Gastrocnemius medialis (tissue), 4 donors: ENCODE measurements around the gene CEP104. TPM values are rescaled to one million over a fixed set of nuclear protein-coding genes. Genes with fewer than 3 reads are reported as not detected.

Experiments used
- ATAC-seq, 2 donors: fragments of 150-250 bp; one replicate each; pipeline ENCODE4 v1.9.1; 2016
- DNase-seq, 2 donors: peaks; one replicate each; pipeline ENCODE4 v3.0.0-alpha.2; 2019
- H3K27ac ChIP-seq, 4 donors: fragments of 200-600 bp; sonication (generic); 1 replicate in 1 of 4; 2 replicates in 3 of 4; pipeline ENCODE4 v1.5.1; 2016 to 2018; ENCODE audit warnings: mild to moderate bottlenecking in 2 of 4, moderate library complexity in 1 of 4
- H3K27me3 ChIP-seq, 3 donors: fragments of 200-600 bp; sonication (generic) in 2 of 3; 1 replicate in 1 of 3; 2 replicates in 2 of 3; pipeline versions ENCODE4 v1.5.1 to v1.6.0; 2016 to 2019; ENCODE audit warnings: mild to moderate bottlenecking in 1 of 3, moderate library complexity in 1 of 3
- H3K36me3 ChIP-seq, 2 donors: fragments of 200-600 bp; sonication (generic) in 1 of 2; one replicate each; pipeline ENCODE4 v1.5.1; 2017 to 2018
- H3K4me1 ChIP-seq, 2 donors: fragments of 200-600 bp; sonication (generic) in 1 of 2; one replicate each; pipeline ENCODE4 v1.5.1; 2016 to 2017; ENCODE audit warnings: mild to moderate bottlenecking in 2 of 2
- H3K4me3 ChIP-seq, 4 donors: fragments of 200-600 bp; sonication (generic) in 3 of 4; 1 replicate in 1 of 4; 2 replicates in 3 of 4; pipeline ENCODE4 v1.5.1; 2016 to 2019; ENCODE audit warnings: mild to moderate bottlenecking in 2 of 4
- H3K9me3 ChIP-seq, 3 donors: fragments of 200-600 bp; sonication (generic) in 2 of 3; 1 replicate in 1 of 3; 2 replicates in 2 of 3; pipeline ENCODE4 v1.5.1; 2016 to 2019
- CTCF ChIP-seq, 5 experiments: fragments of 450-650 bp in 3 of 5; fragments of 200-600 bp in 2 of 5; sonication (generic) in 2 of 5; IDR thresholded peaks in 4 of 5; conservative IDR thresholded peaks in 1 of 5; 1 replicate in 4 of 5; 2 replicates in 1 of 5; pipeline ENCODE4 v1.5.1; 2016 to 2019; ENCODE audit warnings: antibody characterized with exemption in 5 of 5, mild to moderate bottlenecking in 3 of 5, moderate library complexity in 3 of 5
- POLR2A ChIP-seq, 2 donors: fragments of 450-650 bp; IDR thresholded peaks; one replicate each; pipeline ENCODE4 v1.6.1; 2017; ENCODE audit warnings: antibody characterized with exemption in 2 of 2, mild to moderate bottlenecking in 2 of 2, moderate library complexity in 2 of 2
- in situ Hi-C, 4 donors: fragments of 200-750 bp; cut with MboI; loops; one replicate each; pipeline versions ENCODE4 v1.15.0 to v1.8.0; 2017; ENCODE audit warnings: low sequenced_read_pairs in 4 of 4
- intact Hi-C: fragments of 100-400 bp; cut with DNase I; formaldehyde crosslinking; loops from one replicate; pipeline ENCODE4 v1.15.1; 2023; ENCODE audit warnings: low total_unique reads
- total RNA-seq, 4 donors: library from RNA; depleted of rRNA; stranded (reverse); fragments of >200 nt; gene quantifications; one replicate each; pipeline versions ENCODE4 v1.1.0 to v1.2.3, GENCODE V29; 2016

CEP104 gene
- total RNA-seq, 4 donors from 2014 or later = 16.6 to 39.0 (median 21.9) TPM

GRCh38 chr1:3768811-3769390 is 88.1 kb downstream of the CEP104 start:
- no peak overlapping the region for H3K4me3 ChIP-seq
- in situ Hi-C loops = no loop called here
- H3K36me3 ChIP-seq = no peaks in the 10 kb centered on the region
- TF ChIP-seq CTCF (IDR thresholded peaks at IDR 0.05 in 4 of 5, conservative IDR thresholded peaks at IDR 0.05 in 1 of 5) (no peak), POLR2A (IDR thresholded peaks at IDR 0.05) (no peak)
- peaks cover 6 to 16% of the 10 kb centered on the region in 2 donors for H3K4me1 ChIP-seq
- no peak overlapping the region for H3K27ac ChIP-seq
- ATAC-seq (no peak), DNase-seq (no peak)
- no peaks in the 10 kb centered on the region for H3K9me3 ChIP-seq
- intact Hi-C loops = no loop called here
- no peaks in the 10 kb centered on the region for H3K27me3 ChIP-seq

- TF ChIP-seq POLR2A (IDR thresholded peaks at IDR 0.05) = no peak
- no peak for TF ChIP-seq CTCF (IDR thresholded peaks at IDR 0.05 in 4 of 5, conservative IDR thresholded peaks at IDR 0.05 in 1 of 5)
- in situ Hi-C loops (no loop called here), intact Hi-C loops (no loop called here)
- Histone ChIP-seq H3K4me1 (peaks cover 6 to 12% of the 10 kb centered on the region in 2 donors), H3K27me3 (no peaks in the 10 kb centered on the region), H3K27ac (no peak overlapping the region), H3K36me3 (no peaks in the 10 kb centered on the region), H3K9me3 (no peaks in the 10 kb centered on the region), H3K4me3 (no peak overlapping the region)
- no peak for ATAC-seq
- no peak for DNase-seq
Observed at GRCh38 chr1:3767328-3767925, 89.6 kb downstream of the CEP104 start.

GRCh38 chr1:3763351-3764125 is 93.5 kb downstream of the CEP104 start:
- TF ChIP-seq CTCF (IDR thresholded peaks at IDR 0.05 in 4 of 5, conservative IDR thresholded peaks at IDR 0.05 in 1 of 5) (no peak), POLR2A (IDR thresholded peaks at IDR 0.05) (no peak)
- Histone ChIP-seq H3K4me1 (peaks cover 0 to 3% of the 10 kb centered on the region in 2 donors), H3K27me3 (no peaks in the 10 kb centered on the region), H3K4me3 (no peak overlapping the region), H3K27ac (no peak overlapping the region), H3K9me3 (no peaks in the 10 kb centered on the region), H3K36me3 (no peaks in the 10 kb centered on the region)
- in situ Hi-C loops = no loop called here
- DNase-seq (no peak), ATAC-seq (no peak)
- intact Hi-C loops = no loop called here

GRCh38 chr1:3762873-3763228 is 94.2 kb downstream of the CEP104 start:
- Histone ChIP-seq H3K4me3 (no peak overlapping the region), H3K27me3 (no peaks in the 10 kb centered on the region), H3K9me3 (no peaks in the 10 kb centered on the region), H3K27ac (no peak overlapping the region), H3K4me1 (peaks cover 0 to 3% of the 10 kb centered on the region in 2 donors), H3K36me3 (no peaks in the 10 kb centered on the region)
- in situ Hi-C loops = no loop called here
- intact Hi-C loops = no loop called here
- no peak for TF ChIP-seq CTCF (IDR thresholded peaks at IDR 0.05 in 4 of 5, conservative IDR thresholded peaks at IDR 0.05 in 1 of 5)
- no peak for TF ChIP-seq POLR2A (IDR thresholded peaks at IDR 0.05)
- DNase-seq (no peak), ATAC-seq (no peak)
